Activated naive CD8-positive, alpha-beta T cell treated with anti-CD3 and anti-CD28 coated beads, Interleukin-2, amount 50 U/mL, for 24 hours (primary cell): ENCODE results near the gene TFDP1.

Experiments
- ATAC-seq: fragments of 150-1000 bp; cut with Tn5 transposase; one replicate; pipeline ENCODE4 v1.10.0; 2021
- DNase-seq: peaks from one replicate; pipeline ENCODE4 v3.0.0; 2021
- H3K27ac Mint-ChIP-seq: one replicate; pipeline ENCODE4 v1.8.0; 2021; ENCODE audit warnings: mild to moderate bottlenecking, mixed read lengths
- H3K27me3 Mint-ChIP-seq: one replicate; pipeline ENCODE4 v1.8.0; 2021; ENCODE audit warnings: mixed read lengths
- H3K36me3 Mint-ChIP-seq: one replicate; pipeline ENCODE4 v1.8.0; 2021; ENCODE audit warnings: low read depth, mixed read lengths
- H3K4me1 Mint-ChIP-seq: one replicate; pipeline ENCODE4 v1.8.0; 2021; ENCODE audit warnings: mixed read lengths
- H3K4me3 Mint-ChIP-seq: one replicate; pipeline ENCODE4 v1.8.0; 2021; ENCODE audit warnings: mild to moderate bottlenecking, moderate library complexity, mixed read lengths
- H3K9me3 Mint-ChIP-seq: one replicate; pipeline ENCODE4 v1.8.0; 2021; ENCODE audit warnings: mixed read lengths

TFDP1 gene

GRCh38 chr13:113584205-113584869, at the start of gene TFDP1:
Gene TFDP1 (plus strand): TSS chr13:113584753. CDS start chr13:113585838, 1,085 bp downstream.
- no peaks in the 10 kb centered on the region for H3K27me3 Mint-ChIP-seq
- ATAC-seq (peak; percentile 91), DNase-seq (peak; percentile 86)
- H3K36me3 Mint-ChIP-seq: peaks cover 35% of the 10 kb centered on the region
- no peaks in the 10 kb centered on the region for H3K9me3 Mint-ChIP-seq
- H3K4me3 Mint-ChIP-seq: peak within 1 kb of the TSS; percentile 89
- H3K4me1 Mint-ChIP-seq: peaks cover 37% of the 10 kb centered on the region
- H3K27ac Mint-ChIP-seq: peak within 1 kb of the TSS; percentile 90

- Mint-ChIP-seq H3K27me3 (no peaks in the 10 kb centered on the region), H3K4me1 (no peaks in the 10 kb centered on the region), H3K27ac (no peak overlapping the region), H3K9me3 (no peaks in the 10 kb centered on the region), H3K4me3 (no peak overlapping the region), H3K36me3 (peaks cover 6% of the 10 kb centered on the region)
- ATAC-seq (no peak), DNase-seq (no peak)
Measured at GRCh38 chr13:113535381-113535781, 49.2 kb upstream of the TFDP1 start.

- Mint-ChIP-seq H3K27me3 (no peaks in the 10 kb centered on the region), H3K4me3 (no peak overlapping the region), H3K27ac (no peak overlapping the region), H3K4me1 (no peaks in the 10 kb centered on the region), H3K36me3 (peaks cover 12% of the 10 kb centered on the region), H3K9me3 (no peaks in the 10 kb centered on the region)
- no peak for ATAC-seq
- no peak for DNase-seq
Measured at GRCh38 chr13:113536461-113537110, 48.0 kb upstream of the TFDP1 start.

GRCh38 chr13:113537205-113537604, 47.3 kb upstream of the TFDP1 start:
- Mint-ChIP-seq H3K27me3 (no peaks in the 10 kb centered on the region), H3K4me3 (no peak overlapping the region), H3K4me1 (no peaks in the 10 kb centered on the region), H3K36me3 (peaks cover 12% of the 10 kb centered on the region), H3K27ac (no peak overlapping the region), H3K9me3 (no peaks in the 10 kb centered on the region)
- no peak for ATAC-seq
- DNase-seq: no peak

GRCh38 chr13:113537909-113538688, 46.5 kb upstream of the TFDP1 start:
- ATAC-seq (no peak), DNase-seq (no peak)
- no peaks in the 10 kb centered on the region for H3K4me1 Mint-ChIP-seq
- no peak overlapping the region for H3K4me3 Mint-ChIP-seq
- H3K27me3 Mint-ChIP-seq: no peaks in the 10 kb centered on the region
- H3K9me3 Mint-ChIP-seq: no peaks in the 10 kb centered on the region
- peaks cover 12% of the 10 kb centered on the region for H3K36me3 Mint-ChIP-seq
- H3K27ac Mint-ChIP-seq: no peak overlapping the region

GRCh38 chr13:113538689-113539058, 45.9 kb upstream of the TFDP1 start:
- Mint-ChIP-seq H3K4me3 (no peak overlapping the region), H3K9me3 (no peaks in the 10 kb centered on the region), H3K4me1 (peaks cover 2% of the 10 kb centered on the region), H3K36me3 (peaks cover 12% of the 10 kb centered on the region), H3K27me3 (no peaks in the 10 kb centered on the region), H3K27ac (no peak overlapping the region)
- DNase-seq (no peak), ATAC-seq (no peak)

GRCh38 chr13:113539176-113539575, 45.4 kb upstream of the TFDP1 start:
- Mint-ChIP-seq H3K27me3 (no peaks in the 10 kb centered on the region), H3K4me1 (peaks cover 2% of the 10 kb centered on the region), H3K4me3 (no peak overlapping the region), H3K36me3 (peaks cover 12% of the 10 kb centered on the region), H3K9me3 (no peaks in the 10 kb centered on the region), H3K27ac (no peak overlapping the region)
- DNase-seq: no peak
- no peak for ATAC-seq

GRCh38 chr13:113539822-113540221, 44.7 kb upstream of the TFDP1 start:
- ATAC-seq (no peak), DNase-seq (no peak)
- H3K36me3 Mint-ChIP-seq: peaks cover 12% of the 10 kb centered on the region
- peaks cover 2% of the 10 kb centered on the region for H3K4me1 Mint-ChIP-seq
- no peaks in the 10 kb centered on the region for H3K9me3 Mint-ChIP-seq
- no peak overlapping the region for H3K4me3 Mint-ChIP-seq
- no peaks in the 10 kb centered on the region for H3K27me3 Mint-ChIP-seq
- H3K27ac Mint-ChIP-seq: no peak overlapping the region

- Mint-ChIP-seq H3K27me3 (no peaks in the 10 kb centered on the region), H3K27ac (no peak overlapping the region), H3K9me3 (no peaks in the 10 kb centered on the region), H3K4me3 (no peak overlapping the region), H3K4me1 (peaks cover 2% of the 10 kb centered on the region), H3K36me3 (peaks cover 12% of the 10 kb centered on the region)
- ATAC-seq (no peak), DNase-seq (no peak)
Measured at GRCh38 chr13:113540523-113540922, 44.0 kb upstream of the TFDP1 start.

- no peak overlapping the region for H3K4me3 Mint-ChIP-seq
- H3K9me3 Mint-ChIP-seq: no peaks in the 10 kb centered on the region
- H3K27ac Mint-ChIP-seq: no peak overlapping the region
- DNase-seq (no peak), ATAC-seq (no peak)
- H3K4me1 Mint-ChIP-seq: peaks cover 2% of the 10 kb centered on the region
- no peaks in the 10 kb centered on the region for H3K27me3 Mint-ChIP-seq
- peaks cover 12% of the 10 kb centered on the region for H3K36me3 Mint-ChIP-seq
Measured at GRCh38 chr13:113542751-113543424, 41.7 kb upstream of the TFDP1 start.

- H3K27me3 Mint-ChIP-seq: no peaks in the 10 kb centered on the region
Measured at GRCh38 chr13:113544071-113544891, 40.3 kb upstream of the TFDP1 start.

GRCh38 chr13:113544896-113545295, 39.7 kb upstream of the TFDP1 start:
- H3K27ac Mint-ChIP-seq: no peak overlapping the region
- H3K36me3 Mint-ChIP-seq: peaks cover 10% of the 10 kb centered on the region
- no peak overlapping the region for H3K4me3 Mint-ChIP-seq
- H3K27me3 Mint-ChIP-seq: no peaks in the 10 kb centered on the region
- DNase-seq (no peak), ATAC-seq (no peak)
- H3K4me1 Mint-ChIP-seq: peaks cover 2% of the 10 kb centered on the region
- H3K9me3 Mint-ChIP-seq: no peaks in the 10 kb centered on the region

More at GRCh38 chr13:113544071-113544891, 40.3 kb upstream of the TFDP1 start:
- Mint-ChIP-seq H3K4me1 (peaks cover 2% of the 10 kb centered on the region), H3K27ac (no peak overlapping the region), H3K36me3 (peaks cover 12% of the 10 kb centered on the region), H3K4me3 (no peak overlapping the region), H3K9me3 (no peaks in the 10 kb centered on the region)
- ATAC-seq (no peak), DNase-seq (no peak)

- no peaks in the 10 kb centered on the region for H3K27me3 Mint-ChIP-seq
- DNase-seq (no peak), ATAC-seq (no peak)
- peaks cover 2% of the 10 kb centered on the region for H3K4me1 Mint-ChIP-seq
- peaks cover 7% of the 10 kb centered on the region for H3K36me3 Mint-ChIP-seq
- H3K4me3 Mint-ChIP-seq: no peak overlapping the region
- no peaks in the 10 kb centered on the region for H3K9me3 Mint-ChIP-seq
- H3K27ac Mint-ChIP-seq: no peak overlapping the region
Measured at GRCh38 chr13:113545455-113545930, 39.1 kb upstream of the TFDP1 start.
